Measurements from ENCODE around the gene USP49. TPM values are rescaled to one million over a fixed set of nuclear protein-coding genes. Genes with fewer than 3 reads are reported as not detected.

USP49 gene
- total RNA-seq, 1 experiment from 2014 or later = 18.5 TPM

DNA sequence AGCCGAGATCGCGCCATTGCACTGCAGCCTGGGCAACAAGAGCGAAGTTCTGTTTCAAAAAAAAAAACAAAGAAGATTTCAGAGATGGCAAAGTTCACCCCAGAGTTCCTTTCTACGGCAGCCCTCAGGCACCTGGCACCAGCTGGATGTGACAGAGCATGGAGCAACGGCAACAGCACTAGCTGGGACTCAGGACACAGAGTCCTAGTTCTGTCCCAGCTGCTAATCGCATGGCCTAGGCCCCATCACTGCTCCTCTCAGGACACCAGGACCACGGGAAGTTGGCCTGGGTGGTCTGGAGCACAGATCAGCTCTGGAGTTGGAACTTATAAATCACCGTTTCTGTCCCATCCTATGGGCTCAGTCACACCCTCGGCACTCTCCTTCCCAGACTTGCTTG, 149.1 kb downstream of the USP49 start:
- H3K27me3 ChIP-seq (replicated peaks; ENCODE audit: control insufficient read depth, insufficient read depth, low read length) = no peaks in the 10 kb centered on the region
- TF ChIP-seq, protein P1, sequence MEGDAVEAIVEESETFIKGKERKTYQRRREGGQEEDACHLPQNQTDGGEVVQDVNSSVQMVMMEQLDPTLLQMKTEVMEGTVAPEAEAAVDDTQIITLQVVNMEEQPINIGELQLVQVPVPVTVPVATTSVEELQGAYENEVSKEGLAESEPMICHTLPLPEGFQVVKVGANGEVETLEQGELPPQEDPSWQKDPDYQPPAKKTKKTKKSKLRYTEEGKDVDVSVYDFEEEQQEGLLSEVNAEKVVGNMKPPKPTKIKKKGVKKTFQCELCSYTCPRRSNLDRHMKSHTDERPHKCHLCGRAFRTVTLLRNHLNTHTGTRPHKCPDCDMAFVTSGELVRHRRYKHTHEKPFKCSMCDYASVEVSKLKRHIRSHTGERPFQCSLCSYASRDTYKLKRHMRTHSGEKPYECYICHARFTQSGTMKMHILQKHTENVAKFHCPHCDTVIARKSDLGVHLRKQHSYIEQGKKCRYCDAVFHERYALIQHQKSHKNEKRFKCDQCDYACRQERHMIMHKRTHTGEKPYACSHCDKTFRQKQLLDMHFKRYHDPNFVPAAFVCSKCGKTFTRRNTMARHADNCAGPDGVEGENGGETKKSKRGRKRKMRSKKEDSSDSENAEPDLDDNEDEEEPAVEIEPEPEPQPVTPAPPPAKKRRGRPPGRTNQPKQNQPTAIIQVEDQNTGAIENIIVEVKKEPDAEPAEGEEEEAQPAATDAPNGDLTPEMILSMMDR (IDR thresholded peaks at IDR 0.05; ENCODE audit: insufficient read depth in 1 of 2, low read depth in 1 of 2, low read length in 1 of 2, severe bottlenecking in 1 of 2, unreplicated experiment in 1 of 2) = no peak
- H3K4me1 Mint-ChIP-seq (ENCODE audit: low read depth, unreplicated experiment) = peaks cover 32% of the 10 kb centered on the region
- peaks cover 37% of the 10 kb centered on the region for H3K4me1 ChIP-seq
- H3K9me3 Mint-ChIP-seq (ENCODE audit: unreplicated experiment) = no peaks in the 10 kb centered on the region
- CTCF ChIA-PET = no interaction called here
- DNase-seq = no peak
- BruUV-seq (replicated peaks) = no TSS peak
- H3K4me3 ChIP-seq (ENCODE audit: low read depth, low read length) = no peak overlapping the region
- POLR2A ChIA-PET = no interaction called here
- no peaks in the 10 kb centered on the region for H3K9me3 ChIP-seq
- H3K36me3 Mint-ChIP-seq (ENCODE audit: insufficient read depth, unreplicated experiment) = peaks cover 14% of the 10 kb centered on the region
- intact Hi-C loops (cut with micrococcal nuclease; ENCODE audit: unreplicated experiment) = no loop called here
- no peaks in the 10 kb centered on the region for H3K36me3 ChIP-seq (ENCODE audit: control insufficient read depth, insufficient read depth, low read length)
- H3K27me3 Mint-ChIP-seq (ENCODE audit: insufficient read depth, unreplicated experiment) = no peaks in the 10 kb centered on the region
- H3K27ac Mint-ChIP-seq (ENCODE audit: unreplicated experiment) = no peak overlapping the region
- no peak overlapping the region for H3K4me3 Mint-ChIP-seq (ENCODE audit: unreplicated experiment)

DNA sequence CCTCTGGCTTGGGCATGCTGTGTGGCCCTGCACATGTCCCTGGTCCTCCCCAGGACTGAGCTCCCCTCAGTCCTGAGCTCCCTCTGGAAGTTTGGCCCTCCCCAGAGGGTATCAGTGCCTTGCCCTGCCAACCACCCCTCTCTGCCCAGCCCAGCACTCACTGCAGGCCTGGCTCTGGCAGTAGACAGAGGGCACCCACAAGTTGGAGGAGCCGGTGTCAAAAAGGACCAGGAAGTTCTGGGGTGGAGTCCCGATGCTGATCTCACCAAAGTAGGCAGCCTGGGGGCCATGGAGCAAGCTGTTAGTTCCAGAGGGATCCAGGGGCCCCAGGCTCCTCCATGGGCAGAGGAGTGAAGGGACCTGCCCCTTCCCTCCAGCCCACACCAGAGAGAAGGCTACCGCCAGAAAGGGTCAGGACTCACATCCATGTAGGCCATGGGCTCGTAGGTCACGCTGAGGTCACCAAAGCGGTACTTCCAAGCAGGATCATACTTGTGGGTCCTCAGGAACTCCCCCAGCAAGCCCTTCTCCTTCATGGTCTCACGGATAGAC, 150.9 kb downstream of the USP49 start:
- no peaks in the 10 kb centered on the region for H3K36me3 ChIP-seq (ENCODE audit: control insufficient read depth, insufficient read depth, low read length)
- no peak for DNase-seq
- CTCF ChIA-PET = no interaction called here
- H3K9me3 ChIP-seq = no peaks in the 10 kb centered on the region
- H3K9me3 Mint-ChIP-seq (ENCODE audit: unreplicated experiment) = no peaks in the 10 kb centered on the region
- no peak overlapping the region for H3K4me3 ChIP-seq (ENCODE audit: low read depth, low read length)
- peaks cover 34% of the 10 kb centered on the region for H3K4me1 Mint-ChIP-seq (ENCODE audit: low read depth, unreplicated experiment)
- no peak overlapping the region for H3K27ac Mint-ChIP-seq (ENCODE audit: unreplicated experiment)
- POLR2A ChIA-PET = no interaction called here
- no peaks in the 10 kb centered on the region for H3K27me3 Mint-ChIP-seq (ENCODE audit: insufficient read depth, unreplicated experiment)
- no peak overlapping the region for H3K4me3 Mint-ChIP-seq (ENCODE audit: unreplicated experiment)
- peaks cover 55% of the 10 kb centered on the region for H3K4me1 ChIP-seq
- no TSS peak for BruUV-seq (replicated peaks)
- TF ChIP-seq, protein P1 (IDR thresholded peaks at IDR 0.05; ENCODE audit: insufficient read depth in 1 of 2, low read depth in 1 of 2, low read length in 1 of 2, severe bottlenecking in 1 of 2, unreplicated experiment in 1 of 2) = no peak
- no peaks in the 10 kb centered on the region for H3K27me3 ChIP-seq (replicated peaks; ENCODE audit: control insufficient read depth, insufficient read depth, low read length)
- peaks cover 14% of the 10 kb centered on the region for H3K36me3 Mint-ChIP-seq (ENCODE audit: insufficient read depth, unreplicated experiment)
- intact Hi-C loops (cut with micrococcal nuclease; ENCODE audit: unreplicated experiment) = no loop called here

DNA sequence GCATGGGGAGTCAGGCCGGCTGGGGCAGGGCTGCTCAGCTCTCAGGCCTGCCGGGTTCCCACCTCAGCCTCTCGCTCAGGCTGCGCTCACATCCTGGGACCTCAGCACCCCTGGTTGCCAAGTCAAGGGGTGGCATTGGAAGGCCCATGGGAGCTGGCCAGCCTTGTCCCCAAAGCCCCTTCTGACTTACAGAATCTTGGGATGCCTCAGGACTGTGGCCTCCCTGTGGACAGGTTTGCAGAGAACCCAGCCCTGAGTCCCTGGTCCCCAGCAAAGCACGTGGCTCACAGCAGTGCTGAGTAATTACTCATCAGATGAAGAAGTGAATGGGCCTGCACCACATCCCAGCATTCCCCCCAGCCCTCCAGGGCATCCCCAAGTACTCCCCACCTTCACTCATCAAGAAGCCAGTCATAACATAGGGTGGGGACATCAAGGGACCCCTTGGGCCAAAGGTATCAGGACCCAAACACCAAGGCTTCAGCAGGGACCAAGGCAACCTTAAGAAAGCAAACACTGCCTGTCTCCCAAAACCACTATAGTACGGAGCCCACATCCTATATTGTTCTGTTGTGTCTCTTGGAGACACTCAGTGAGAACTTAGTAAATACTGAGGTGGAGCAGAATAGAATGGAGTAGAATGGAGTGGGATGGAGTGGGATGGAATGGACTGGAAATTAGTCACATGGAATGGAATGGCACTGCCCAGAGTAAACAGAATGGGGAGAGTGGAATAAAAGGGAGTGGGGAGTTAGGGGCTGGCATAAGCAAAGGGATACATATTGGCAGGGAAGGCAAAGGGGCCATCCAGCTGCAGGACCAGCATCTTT, 151.6 kb downstream of the USP49 start:
- no peak overlapping the region for H3K4me3 Mint-ChIP-seq (ENCODE audit: unreplicated experiment)
- peaks cover 40% of the 10 kb centered on the region for H3K4me1 Mint-ChIP-seq (ENCODE audit: low read depth, unreplicated experiment)
- H3K4me1 ChIP-seq = peaks cover 62% of the 10 kb centered on the region
- CTCF ChIA-PET = no interaction called here
- POLR2A ChIA-PET = no interaction called here
- H3K27me3 ChIP-seq (replicated peaks; ENCODE audit: control insufficient read depth, insufficient read depth, low read length) = no peaks in the 10 kb centered on the region
- intact Hi-C loops (cut with micrococcal nuclease; ENCODE audit: unreplicated experiment) = no loop called here
- H3K27me3 Mint-ChIP-seq (ENCODE audit: insufficient read depth, unreplicated experiment) = no peaks in the 10 kb centered on the region
- H3K9me3 ChIP-seq = no peaks in the 10 kb centered on the region
- TF ChIP-seq, protein P1 (IDR thresholded peaks at IDR 0.05; ENCODE audit: insufficient read depth in 1 of 2, low read depth in 1 of 2, low read length in 1 of 2, severe bottlenecking in 1 of 2, unreplicated experiment in 1 of 2) = no peak
- H3K36me3 ChIP-seq (ENCODE audit: control insufficient read depth, insufficient read depth, low read length) = no peaks in the 10 kb centered on the region
- BruUV-seq (replicated peaks) = no TSS peak
- DNase-seq = no peak
- H3K4me3 ChIP-seq (ENCODE audit: low read depth, low read length) = no peak overlapping the region
- peak overlapping the region; percentile 92 for H3K27ac Mint-ChIP-seq (ENCODE audit: unreplicated experiment)
- H3K36me3 Mint-ChIP-seq (ENCODE audit: insufficient read depth, unreplicated experiment) = peaks cover 14% of the 10 kb centered on the region
- H3K9me3 Mint-ChIP-seq (ENCODE audit: unreplicated experiment) = no peaks in the 10 kb centered on the region

All from Caco-2 (cell line).